GM23248 (cell line): ENCODE measurements around the gene TM9SF1. TPM values are rescaled to one million over a fixed set of nuclear protein-coding genes. Genes with fewer than 3 reads are reported as not detected.
"Not testable (repeated sequence)": the region's sequence is repeated elsewhere in the genome, so short reads cannot be mapped to it uniquely, and the experiment has no call there.

Experiments
- DNase-seq: peaks from one replicate; pipeline ENCODE4 v3.0.0-alpha.2; 2015
- H2AFZ ChIP-seq: fragments of 200-600 bp; sonication (generic); 2 replicates; pipeline ENCODE4 v1.6.1; 2016; ENCODE audit warnings: antibody characterized with exemption
- H3F3A ChIP-seq: fragments of 200-600 bp; sonication (generic); 2 replicates; pipeline ENCODE4 v1.6.1; 2016; ENCODE audit warnings: mild to moderate bottlenecking, antibody characterized with exemption, mixed run types; ENCODE audit not compliant: insufficient read depth
- H3K27ac ChIP-seq: fragments of 200-600 bp; sonication (generic); 2 replicates; pipeline ENCODE4 v1.5.1; 2016; ENCODE audit warnings: mild to moderate bottlenecking
- H3K27me3 ChIP-seq: fragments of 200-600 bp; sonication (generic); replicated peaks from 2 replicates; pipeline ENCODE4 v1.6.1; 2016; ENCODE audit warnings: mild to moderate bottlenecking; ENCODE audit not compliant: insufficient read depth
- H3K36me3 ChIP-seq: fragments of 200-600 bp; sonication (generic); 2 replicates; pipeline ENCODE4 v1.6.1; 2016; ENCODE audit warnings: low read depth, mild to moderate bottlenecking
- H3K4me1 ChIP-seq: fragments of 200-600 bp; sonication (generic); 2 replicates; pipeline ENCODE4 v1.6.1; 2016; ENCODE audit warnings: mild to moderate bottlenecking; ENCODE audit not compliant: insufficient read depth
- H3K4me2 ChIP-seq: fragments of 200-600 bp; sonication (generic); one replicate; pipeline ENCODE4 v1.6.1; 2016; ENCODE audit warnings: mild to moderate bottlenecking; ENCODE audit not compliant: unreplicated experiment
- H3K4me3 ChIP-seq: fragments of 200-600 bp; sonication (generic); 2 replicates; pipeline ENCODE4 v1.5.1; 2016; ENCODE audit warnings: mild to moderate bottlenecking
- H3K79me2 ChIP-seq: fragments of 200-600 bp; sonication (generic); 2 replicates; pipeline ENCODE4 v1.6.1; 2016; ENCODE audit warnings: mild to moderate bottlenecking; ENCODE audit not compliant: insufficient read depth
- H3K9ac ChIP-seq: fragments of 200-600 bp; sonication (generic); 2 replicates; pipeline ENCODE4 v1.6.1; 2016; ENCODE audit warnings: mild to moderate bottlenecking
- H3K9me2 ChIP-seq: fragments of 200-600 bp; sonication (generic); 2 replicates; pipeline ENCODE4 v1.6.1; 2016; ENCODE audit warnings: mixed run types, mild to moderate bottlenecking, moderate library complexity; ENCODE audit not compliant: insufficient read depth
- H3K9me3 ChIP-seq: fragments of 200-600 bp; sonication (generic); one replicate; pipeline ENCODE4 v1.6.1; 2017; ENCODE audit warnings: low read depth
- H4K20me1 ChIP-seq: fragments of 200-600 bp; sonication (generic); 2 replicates; pipeline ENCODE4 v1.6.0; 2016; ENCODE audit not compliant: insufficient read depth
- EZH2 ChIP-seq: fragments of 200-600 bp; sonication (generic); IDR thresholded peaks from 2 replicates; pipeline ENCODE4 v1.6.1; 2018; ENCODE audit warnings: antibody characterized with exemption, mild to moderate bottlenecking; ENCODE audit not compliant: insufficient read depth, poor library complexity, severe bottlenecking
- EZH2phosphoT487 ChIP-seq: fragments of 200-600 bp; sonication (generic); IDR thresholded peaks from 2 replicates; pipeline ENCODE4 v1.6.1; 2018; ENCODE audit warnings: antibody characterized with exemption, moderate library complexity, mild to moderate bottlenecking, low read depth; ENCODE audit not compliant: insufficient read depth
- WGBS, 2 experiments: methylation state at CpG; one replicate each; pipeline ENCODE4 v1.1.6; 2015 to 2017; ENCODE audit warnings: low lambda C conversion rate in 2 of 2, low coverage in 1 of 2; ENCODE audit errors: missing lambda C conversion rate in 2 of 2; 5-methylcytosine and 5-hydroxymethylcytosine counted together
- in situ Hi-C: fragments of 300-500 bp; cut with MboI; formaldehyde crosslinking; loops from 2 replicates; pipeline ENCODE4 v1.15.0; 2020
- polyA plus RNA-seq: library from polyadenylated mRNA; unstranded; fragments of >200 nt; fragmentation: Nextera tagmentation; extraction: Ambion mirVana; gene quantifications from 2 replicates; pipeline ENCODE4 v1.2.1, GENCODE V29; 2016
- total RNA-seq: library from RNA; depleted of rRNA; stranded (reverse); fragments of >200 nt; shearing (Covaris generic); gene quantifications from 2 replicates; pipeline ENCODE4 v1.2.3, GENCODE V29; 2014

Gene TM9SF1
- total and polyA plus RNA-seq, 2 experiments from 2014 or later = 93.8 to 102 TPM

DNA sequence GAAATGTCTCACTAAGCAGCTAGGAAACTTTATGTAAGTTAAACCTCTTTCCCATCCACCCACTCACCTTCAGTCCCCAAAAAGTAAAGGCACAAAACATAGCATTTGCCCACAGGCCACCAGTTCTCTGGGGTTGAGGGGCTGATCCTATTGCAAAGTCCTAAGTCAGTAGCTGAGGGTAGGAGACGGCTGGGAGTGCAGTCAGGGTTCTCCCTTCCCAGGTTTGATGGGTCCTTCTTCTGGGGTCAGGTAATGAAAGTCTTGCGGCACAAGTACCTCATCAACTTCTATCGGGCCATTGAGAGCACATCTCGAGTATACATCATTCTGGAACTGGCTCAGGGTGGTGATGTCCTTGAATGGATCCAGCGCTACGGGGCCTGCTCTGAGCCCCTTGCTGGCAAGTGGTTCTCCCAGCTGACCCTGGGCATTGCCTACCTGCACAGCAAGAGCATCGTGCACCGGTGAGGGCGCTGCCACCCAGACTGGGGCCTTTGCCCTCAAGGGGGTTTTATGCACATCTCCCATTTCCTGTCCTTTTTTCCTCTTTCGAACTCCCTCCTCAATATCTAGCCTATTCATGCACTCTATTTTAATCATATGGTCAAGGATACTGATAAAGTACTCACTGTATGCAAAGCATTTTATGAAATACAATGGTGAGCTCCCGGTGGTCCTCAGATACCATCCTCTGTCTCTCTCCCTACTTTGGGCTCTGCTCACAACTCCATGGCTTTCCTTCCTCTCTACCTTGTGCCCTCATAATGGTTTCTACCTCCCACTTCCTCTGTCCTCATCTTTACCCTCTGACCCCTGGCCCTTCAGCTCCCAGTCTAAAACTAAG lies 11.2 kb upstream of the TM9SF1 start:
- TF ChIP-seq EZH2 (no peak), EZH2phosphoT487 (no peak)
- WGBS, 2 experiments = 95% methylated on average over 11 of the region's 11 CpGs
- in situ Hi-C loops = no loop called here

DNA sequence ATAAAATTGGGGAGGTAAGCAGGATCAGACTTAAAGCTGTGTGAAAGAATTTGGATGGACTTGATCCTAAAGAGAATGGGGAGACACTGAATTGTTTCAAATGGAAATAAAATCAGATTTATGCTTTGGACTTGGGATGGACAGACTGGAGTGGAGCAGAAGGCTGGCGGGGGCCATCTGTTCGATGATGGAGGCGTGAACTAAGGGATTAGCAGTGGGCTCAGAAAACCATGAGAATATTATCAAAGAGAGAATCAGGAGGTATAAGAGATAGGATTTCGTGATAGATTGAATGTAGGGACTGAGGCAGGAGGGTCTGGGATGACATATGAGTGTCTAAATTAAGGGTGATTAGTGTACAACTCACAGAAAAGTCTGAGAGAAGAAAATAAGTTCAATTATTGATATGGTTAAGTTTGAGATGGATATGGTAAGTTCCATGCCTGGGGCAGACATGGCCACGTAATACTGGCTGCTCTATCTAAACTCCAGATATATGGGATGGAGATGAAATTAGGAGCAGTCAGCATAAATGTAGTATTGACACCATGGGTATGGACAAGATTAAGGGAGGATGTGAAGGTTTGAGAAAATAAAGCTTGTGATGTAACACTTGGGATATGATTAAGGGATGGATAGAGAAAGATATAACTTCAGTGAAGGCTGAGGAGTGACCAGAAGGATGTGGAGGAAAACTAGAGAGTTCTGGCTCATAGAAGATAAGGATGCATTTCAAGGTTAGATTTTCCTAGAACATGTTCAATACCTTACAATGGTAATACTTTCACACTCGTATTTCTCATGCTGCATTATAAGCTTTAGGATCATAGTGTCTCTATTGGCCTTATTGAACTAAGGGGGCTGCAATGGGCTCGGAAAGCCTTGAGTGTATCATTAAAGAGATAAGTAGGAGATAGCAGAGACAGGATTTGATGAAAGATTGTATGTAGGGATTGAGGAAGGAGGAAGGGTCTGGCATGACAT lies 9.2 kb upstream of the TM9SF1 start:
- Histone ChIP-seq H3K27ac (no peak overlapping the region), H2AFZ (no peak overlapping the region), H3K36me3 (peaks cover 4% of the 10 kb centered on the region; the same call in 1 of the 2 replicates), H3K9me2 (no peaks in the 10 kb centered on the region), H3K4me3 (no peak overlapping the region), H3K79me2 (peaks cover 22% of the 10 kb centered on the region), H3K27me3 (no peaks in the 10 kb centered on the region), H3F3A (no peaks in the 10 kb centered on the region), H3K9ac (no peak overlapping the region), H3K4me1 (no peaks in the 10 kb centered on the region), H3K9me3 (no peaks in the 10 kb centered on the region), H3K4me2 (no peak overlapping the region), H4K20me1 (no peaks in the 10 kb centered on the region)
- 95 to 97% methylated on average over 7 of the region's 7 CpGs for WGBS, 2 experiments
- no peak for DNase-seq
- in situ Hi-C loops = no loop called here
- no peak for TF ChIP-seq EZH2
- no peak for TF ChIP-seq EZH2phosphoT487

More for the DNA sequence above, 11.2 kb upstream of the TM9SF1 start:
- no peak overlapping the region for H3K4me3 ChIP-seq
- H3K9me2 ChIP-seq = no peaks in the 10 kb centered on the region
- H3K79me2 ChIP-seq = peaks cover 14% of the 10 kb centered on the region
- no peak overlapping the region for H3K27ac ChIP-seq
- no peaks in the 10 kb centered on the region for H3K4me1 ChIP-seq
- no peaks in the 10 kb centered on the region for H4K20me1 ChIP-seq
- no peaks in the 10 kb centered on the region for H3F3A ChIP-seq
- no peaks in the 10 kb centered on the region for H3K9me3 ChIP-seq
- no peak overlapping the region for H3K9ac ChIP-seq
- H2AFZ ChIP-seq = no peak overlapping the region
- DNase-seq = no peak
- H3K4me2 ChIP-seq = no peak overlapping the region
- no peaks in the 10 kb centered on the region for H3K27me3 ChIP-seq
- peaks cover 10% of the 10 kb centered on the region; the same call in 1 of the 2 replicates for H3K36me3 ChIP-seq

DNA sequence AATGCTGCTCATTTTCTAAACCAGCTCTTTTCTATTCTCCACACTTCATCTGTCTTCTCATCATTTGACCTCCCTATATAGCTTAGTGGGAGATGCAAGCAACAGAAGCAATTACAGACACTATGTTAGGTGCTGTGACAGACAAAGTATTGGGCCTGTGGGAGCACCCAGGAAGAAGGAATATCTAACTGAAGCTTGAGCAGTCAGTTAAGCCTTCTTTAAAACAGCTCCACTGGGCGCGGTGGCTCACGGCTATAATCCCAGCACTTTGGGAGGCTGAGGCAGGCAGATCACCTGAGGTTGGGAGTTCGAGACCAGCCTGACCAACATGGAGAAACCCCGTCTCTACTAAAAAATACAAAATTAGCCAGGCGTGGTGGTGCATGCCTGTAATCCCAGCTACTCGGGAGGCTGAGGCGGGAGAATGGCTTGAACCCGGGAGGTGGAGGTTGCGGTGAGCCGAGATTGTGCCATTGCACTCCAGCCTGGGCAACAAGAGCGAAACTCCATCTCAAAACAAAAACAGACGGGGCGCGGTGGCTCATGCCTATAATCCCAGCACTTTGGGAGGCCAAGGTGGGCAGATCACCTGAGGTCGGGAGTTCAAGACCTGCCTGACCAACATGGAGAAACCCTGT lies 8.1 kb upstream of the TM9SF1 start:
- H3K9me3 ChIP-seq, H4K20me1 ChIP-seq, H3K9me2 ChIP-seq, H3K9ac ChIP-seq, H3K27ac ChIP-seq, H3K4me1 ChIP-seq, H3K4me3 ChIP-seq, H3F3A ChIP-seq, H2AFZ ChIP-seq, in situ Hi-C loops, DNase-seq, H3K36me3 ChIP-seq, H3K4me2 ChIP-seq, H3K27me3 ChIP-seq: not testable (repeated sequence)
- WGBS, 2 experiments = 93 to 96% methylated on average over 15 to 16 of the region's 16 CpGs
- H3K79me2 ChIP-seq = peaks cover 31% of the 10 kb centered on the region

DNA sequence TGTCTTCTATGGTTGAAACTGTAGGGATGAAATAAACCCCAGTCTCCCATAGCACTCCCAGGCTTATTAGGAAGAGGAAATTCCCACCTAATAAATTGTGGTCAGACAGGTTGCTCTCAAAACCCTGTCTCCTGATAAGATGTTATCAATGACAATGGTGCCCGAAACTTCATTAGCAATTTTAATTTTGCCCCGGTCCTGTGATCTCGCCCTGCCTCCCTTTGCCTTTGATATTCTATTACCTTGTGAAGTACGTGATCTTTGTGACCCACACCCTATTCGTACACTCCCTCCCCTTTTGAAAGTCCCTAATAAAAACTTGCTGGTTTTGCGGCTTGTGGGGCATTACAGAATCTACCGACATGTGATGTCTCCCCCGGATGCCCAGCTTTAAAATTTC lies 7.3 kb upstream of the TM9SF1 start:
- H4K20me1 ChIP-seq, in situ Hi-C loops, H3K4me3 ChIP-seq, H3K27ac ChIP-seq, H2AFZ ChIP-seq, H3K4me1 ChIP-seq, H3K9me2 ChIP-seq, DNase-seq, H3F3A ChIP-seq, H3K27me3 ChIP-seq, H3K9ac ChIP-seq, H3K9me3 ChIP-seq, H3K36me3 ChIP-seq, H3K4me2 ChIP-seq: not testable (repeated sequence)
- 74 to 84% methylated on average over 8 of the region's 8 CpGs for WGBS, 2 experiments
- peaks cover 38% of the 10 kb centered on the region for H3K79me2 ChIP-seq
